Stimulated activated CD4-positive, alpha-beta T cell treated with anti-CD3 and anti-CD28 coated beads, Interleukin-12 subunit alpha, Interleukin-12 subunit beta, amount 100 ng/mL, for 4 hours (primary cell): ENCODE data around the gene KRT84.

Source experiments
- DNase-seq: peaks from one replicate; pipeline ENCODE4 v3.0.0-alpha.2; 2020

The KRT84 gene

DNA sequence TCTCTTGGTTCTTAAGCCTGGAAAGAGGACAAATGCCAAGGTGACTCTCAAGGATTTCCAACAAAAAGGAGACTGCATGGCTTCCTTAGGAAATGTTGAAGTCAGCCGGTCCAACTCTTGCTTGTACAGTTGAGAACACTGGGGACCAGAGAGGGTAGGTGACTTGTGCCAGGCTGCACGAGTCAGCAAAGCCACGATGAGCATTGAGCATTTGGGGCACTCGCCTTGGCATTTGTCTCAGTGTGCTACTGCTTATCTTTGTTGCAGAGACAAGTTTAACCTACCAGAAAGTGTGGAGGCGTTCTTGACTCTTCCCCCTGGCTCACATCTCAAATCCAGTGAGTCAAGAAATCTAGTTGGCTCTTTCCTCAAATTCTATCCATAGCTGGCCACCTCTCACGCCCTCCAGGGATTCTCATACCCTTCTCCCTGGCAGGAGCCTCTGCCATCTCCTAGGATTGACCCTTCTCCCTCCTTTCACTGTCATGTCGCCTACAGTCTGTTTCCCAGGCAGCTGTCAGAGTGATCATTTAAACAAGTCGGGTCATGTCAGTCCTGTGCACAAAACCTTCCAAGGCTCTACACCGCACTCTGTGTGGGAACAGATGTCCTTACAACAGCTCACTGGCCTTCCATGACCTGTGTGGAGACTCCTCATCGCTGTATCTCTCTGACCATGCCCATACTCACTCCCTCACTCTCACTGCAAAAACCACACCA lies 47.1 kb downstream of the KRT84 start:
- DNase-seq: no peak

DNA sequence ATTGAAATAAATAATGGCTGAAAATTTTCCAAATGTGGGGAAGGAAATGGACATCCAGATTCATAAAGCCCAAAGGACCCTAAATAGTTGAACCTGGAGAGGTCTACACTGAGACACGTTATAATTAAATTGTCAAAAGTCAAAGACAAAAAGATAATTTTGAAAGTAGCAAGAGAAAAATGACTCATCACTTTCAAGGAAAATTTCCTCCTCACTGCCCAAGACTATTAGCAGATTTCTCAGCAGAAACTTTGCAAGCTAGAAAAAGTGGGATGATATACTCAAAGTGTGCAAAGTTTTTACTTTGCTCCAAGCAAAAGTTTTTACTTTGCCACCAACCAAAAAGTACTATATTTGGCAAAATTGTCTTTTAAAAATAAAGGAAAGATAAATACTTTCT lies 48.4 kb downstream of the KRT84 start:
- DNase-seq: no peak

DNA sequence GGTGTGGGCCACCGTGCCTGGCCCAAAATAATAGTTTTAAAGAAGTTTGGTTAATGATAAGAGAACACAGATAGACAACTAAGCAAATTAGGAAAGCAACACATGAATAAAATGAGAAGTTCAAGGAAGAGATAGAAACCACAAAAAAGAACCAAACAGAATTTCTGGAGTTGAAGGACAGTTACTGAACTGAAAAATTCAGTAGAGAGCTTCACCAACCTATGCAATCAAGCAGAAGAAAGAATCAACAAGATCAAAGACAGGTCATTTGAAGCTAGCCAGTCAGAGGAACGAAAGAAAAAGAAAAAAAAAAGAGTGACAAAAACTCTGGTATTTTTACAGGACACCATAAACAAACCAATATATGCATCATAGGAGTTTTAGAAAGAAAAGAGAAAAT lies 48.8 kb downstream of the KRT84 start:
- no peak for DNase-seq

GRCh38 chr12:52335598-52336262 lies 49.7 kb downstream of the KRT84 start:
- DNase-seq: no peak

DNA sequence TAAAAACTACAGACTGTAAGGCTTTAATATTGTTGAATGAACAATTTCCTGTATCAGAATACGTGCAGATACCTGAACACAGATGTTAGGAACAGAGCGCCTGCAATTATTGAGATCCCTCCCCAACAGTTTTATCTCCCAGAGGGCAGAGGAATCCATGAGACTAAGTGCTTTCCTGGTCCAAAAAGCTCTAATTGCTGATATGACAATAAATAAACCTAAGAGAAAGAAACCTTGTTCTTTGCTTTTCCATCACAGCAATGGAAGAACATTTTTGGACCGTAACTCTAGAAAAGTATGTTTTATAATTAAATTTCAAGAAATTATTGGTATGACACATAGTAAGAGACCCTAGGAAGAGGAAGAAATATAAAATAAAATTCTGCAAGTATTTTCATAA lies 51.3 kb downstream of the KRT84 start:
- no peak for DNase-seq

DNA sequence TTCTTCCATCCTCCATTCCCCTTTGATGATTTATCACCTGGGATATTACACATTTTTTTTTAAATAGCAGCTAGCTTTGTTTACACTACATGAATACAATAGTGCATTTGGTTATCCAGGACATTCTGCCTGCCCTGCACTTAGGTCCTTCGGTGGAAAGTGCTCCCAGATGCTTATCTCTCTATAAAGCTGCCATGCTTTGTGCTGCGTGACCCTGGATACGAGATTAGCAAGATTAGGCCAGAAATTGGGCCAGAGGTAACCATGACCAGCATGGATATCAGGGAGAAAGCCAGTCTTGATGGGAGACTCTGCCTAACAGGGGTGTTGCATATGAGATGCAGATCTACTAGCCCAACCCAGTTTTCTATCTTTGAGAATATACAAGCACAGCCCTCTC lies 52.1 kb downstream of the KRT84 start:
- DNase-seq: no peak

GRCh38 chr12:52332381-52332780 lies 53.1 kb downstream of the KRT84 start:
- no peak for DNase-seq

DNA sequence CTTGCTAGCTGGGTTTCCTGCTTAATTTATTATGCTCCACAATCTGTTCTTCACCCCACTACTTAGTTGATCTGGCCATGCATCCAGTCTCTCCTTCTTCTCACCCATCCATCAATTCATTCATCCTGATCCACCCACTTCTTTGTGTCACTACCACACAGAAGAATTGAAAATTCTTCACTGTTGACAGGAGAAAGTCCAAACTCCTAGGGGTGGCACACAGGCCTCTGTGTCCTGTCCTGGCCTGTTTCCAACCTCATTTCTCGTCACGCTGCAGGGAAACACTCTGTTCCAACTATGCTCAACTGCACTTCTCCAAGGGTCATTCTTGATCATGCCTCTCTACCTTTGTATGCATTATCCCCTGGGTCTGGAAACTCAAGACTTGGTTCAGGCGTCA lies 53.6 kb downstream of the KRT84 start:
- DNase-seq: no peak

- no peak for DNase-seq
Observed at GRCh38 chr12:52331039-52331438, 54.4 kb downstream of the KRT84 start.

GRCh38 chr12:52327830-52328500 lies 57.5 kb downstream of the KRT84 start:
- DNase-seq: no peak
